ENCODE measurements around the gene PARVA.

PARVA gene

GRCh38 chr11:12439615-12440014, 62.2 kb downstream of the PARVA start:
- Histone ChIP-seq H3K4me3 (ENCODE audit: low read depth, low read length) (no peak overlapping the region), H3K27me3 (replicated peaks) (no peaks in the 10 kb centered on the region), H3K27ac (no peak overlapping the region), H3K36me3 (replicated peaks) (no peaks in the 10 kb centered on the region)
- DNase-seq, result no peak
- in situ Hi-C loops (cut with HindIII; ENCODE audit: low pct_ligation_motif_present, low sequenced_read_pairs), result no loop called here
- TF ChIP-seq CTCF (IDR thresholded peaks at IDR 0.05; ENCODE audit: low read depth, low read length, missing control alignments), result no peak

GRCh38 chr11:12440565-12440964, 63.2 kb downstream of the PARVA start:
- H3K4me3 ChIP-seq (ENCODE audit: low read depth, low read length), result no peak overlapping the region
- no peaks in the 10 kb centered on the region for H3K27me3 ChIP-seq (replicated peaks)
- DNase-seq, result no peak
- no peak for TF ChIP-seq CTCF (IDR thresholded peaks at IDR 0.05; ENCODE audit: low read depth, low read length, missing control alignments)
- H3K36me3 ChIP-seq (replicated peaks), result no peaks in the 10 kb centered on the region
- no peak overlapping the region for H3K27ac ChIP-seq
- in situ Hi-C loops (cut with HindIII; ENCODE audit: low pct_ligation_motif_present, low sequenced_read_pairs), result no loop called here

DNA sequence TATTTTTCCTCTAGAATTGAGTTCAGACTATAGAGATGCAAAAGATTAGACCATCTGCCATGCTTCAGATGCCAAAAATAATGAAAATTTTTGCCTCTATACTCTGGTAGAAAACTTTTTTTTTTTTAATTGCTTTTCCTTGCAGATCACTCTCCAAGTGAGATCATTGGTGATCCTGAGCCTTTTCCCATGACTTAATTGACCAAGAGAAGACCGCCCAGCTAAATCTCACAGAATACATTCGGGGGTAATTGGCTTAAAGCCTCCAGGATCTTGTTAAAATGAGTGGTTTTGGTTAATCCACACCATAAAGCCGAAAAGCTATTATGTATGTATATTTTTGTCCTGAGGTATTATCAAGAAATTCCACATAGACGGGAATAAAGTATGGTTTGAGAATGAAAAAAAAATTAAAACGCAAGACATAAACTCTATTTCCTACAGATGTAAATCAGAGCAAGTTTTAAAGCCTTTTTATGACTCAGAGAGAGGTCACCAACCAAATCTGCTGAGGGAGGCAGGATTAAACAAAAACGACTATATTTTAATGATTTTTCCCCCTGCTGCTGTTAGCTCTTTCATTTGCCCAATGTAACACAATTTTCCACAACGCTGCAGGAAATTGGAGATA, 64.0 kb downstream of the PARVA start:
- H3K4me3 ChIP-seq (ENCODE audit: low read depth, low read length), result no peak overlapping the region
- H3K27ac ChIP-seq, result no peak overlapping the region
- in situ Hi-C loops (cut with HindIII; ENCODE audit: low pct_ligation_motif_present, low sequenced_read_pairs), result no loop called here
- H3K27me3 ChIP-seq (replicated peaks), result no peaks in the 10 kb centered on the region
- TF ChIP-seq CTCF (IDR thresholded peaks at IDR 0.05; ENCODE audit: low read depth, low read length, missing control alignments), result no peak
- no peak for DNase-seq
- no peaks in the 10 kb centered on the region for H3K36me3 ChIP-seq (replicated peaks)

DNA sequence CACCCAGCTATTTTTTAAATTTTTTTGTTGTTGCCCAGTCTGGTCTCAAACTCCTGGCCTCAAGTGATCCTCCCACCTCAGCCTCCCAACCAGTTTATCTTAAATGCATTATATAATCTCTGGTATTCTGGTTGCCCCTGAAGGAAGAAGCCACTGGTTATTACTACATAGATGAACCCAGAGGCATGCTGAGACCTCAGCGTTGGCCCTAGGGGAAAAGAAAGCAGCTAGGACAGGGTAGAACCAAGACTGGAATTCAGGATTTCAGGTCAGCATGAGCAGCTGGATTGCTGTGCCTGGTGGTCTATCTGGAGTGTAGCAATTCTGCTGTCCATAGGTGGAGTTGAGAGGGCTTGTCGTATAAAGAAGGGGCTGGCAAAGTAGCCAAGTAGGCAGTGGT, 67.2 kb downstream of the PARVA start:
- TF ChIP-seq CTCF (IDR thresholded peaks at IDR 0.05; ENCODE audit: low read depth, low read length, missing control alignments), result no peak
- Histone ChIP-seq H3K27ac (no peak overlapping the region), H3K27me3 (replicated peaks) (no peaks in the 10 kb centered on the region), H3K4me3 (ENCODE audit: low read depth, low read length) (no peak overlapping the region), H3K36me3 (replicated peaks) (no peaks in the 10 kb centered on the region)
- DNase-seq, result no peak
- in situ Hi-C loops (cut with HindIII; ENCODE audit: low pct_ligation_motif_present, low sequenced_read_pairs), result no loop called here

DNA sequence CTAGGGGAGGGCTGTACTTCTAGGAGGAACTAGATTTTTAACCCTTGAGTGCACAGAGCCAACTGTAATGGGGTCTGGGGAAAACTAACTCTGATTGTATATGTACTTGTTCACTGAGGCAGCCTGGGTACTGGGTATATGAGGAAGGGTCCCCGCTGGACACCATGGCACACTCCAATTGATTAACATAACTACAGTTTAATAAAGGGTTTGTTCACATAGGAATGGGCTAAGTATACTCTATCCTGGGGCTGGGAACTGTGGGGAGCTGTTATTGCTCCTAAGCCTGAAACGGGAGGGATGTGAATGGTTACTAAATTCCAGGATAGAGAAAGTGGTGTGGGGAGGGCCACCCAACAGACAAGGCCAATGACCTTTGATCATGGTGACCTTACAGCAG, 67.6 kb downstream of the PARVA start:
- Histone ChIP-seq H3K36me3 (replicated peaks) (no peaks in the 10 kb centered on the region), H3K4me3 (ENCODE audit: low read depth, low read length) (no peak overlapping the region), H3K27me3 (replicated peaks) (no peaks in the 10 kb centered on the region), H3K27ac (no peak overlapping the region)
- no peak for DNase-seq
- no peak for TF ChIP-seq CTCF (IDR thresholded peaks at IDR 0.05; ENCODE audit: low read depth, low read length, missing control alignments)
- in situ Hi-C loops (cut with HindIII; ENCODE audit: low pct_ligation_motif_present, low sequenced_read_pairs), result no loop called here

- no peak for TF ChIP-seq CTCF (IDR thresholded peaks at IDR 0.05; ENCODE audit: low read depth, low read length, missing control alignments)
- in situ Hi-C loops (cut with HindIII; ENCODE audit: low pct_ligation_motif_present, low sequenced_read_pairs), result no loop called here
- Histone ChIP-seq H3K36me3 (replicated peaks) (no peaks in the 10 kb centered on the region), H3K4me3 (ENCODE audit: low read depth, low read length) (no peak overlapping the region), H3K27ac (no peak overlapping the region), H3K27me3 (replicated peaks) (no peaks in the 10 kb centered on the region)
- DNase-seq, result no peak
Observed at GRCh38 chr11:12446863-12447262, 69.5 kb downstream of the PARVA start.

Data from brain microvascular endothelial cell (primary cell).